Hematopoietic multipotent progenitor cell treated with erythropoietin and hydrocortisone succinate and interleukin-3 and kit ligand, for 4 days (in vitro differentiated cells): Measurements from ENCODE around the gene POLR3A.

ENCODE experiments used
- DNase-seq: peaks from one replicate; pipeline ENCODE4 v3.0.0-alpha.2; 2015

POLR3A gene

GRCh38 chr10:77940627-77941026 is 88.7 kb downstream of the POLR3A start:
- no peak for DNase-seq

GRCh38 chr10:77940225-77940624 is 89.1 kb downstream of the POLR3A start:
- no peak for DNase-seq

GRCh38 chr10:77939561-77940001 is 89.7 kb downstream of the POLR3A start:
- DNase-seq: no peak

- no peak for DNase-seq
Measured at GRCh38 chr10:77936697-77937567, 92.4 kb downstream of the POLR3A start.

- DNase-seq: no peak
Measured at GRCh38 chr10:77932016-77932715, 97.1 kb downstream of the POLR3A start.

- DNase-seq: peak; percentile 10
Measured at GRCh38 chr10:77927402-77928246, 101.7 kb downstream of the POLR3A start.

GRCh38 chr10:77926566-77927401 is 102.5 kb downstream of the POLR3A start, which contains the start of gene DLG5:
TSS of gene DLG5 (minus strand) at chr10:77926755. CDS start at chr10:77926520, 235 bp downstream.
- peak; percentile 70 for DNase-seq

GRCh38 chr10:77925795-77926565 is 103.3 kb downstream of the POLR3A start:
- DNase-seq: peak; percentile 62

- no peak for DNase-seq
Measured at GRCh38 chr10:77925410-77925794, 103.9 kb downstream of the POLR3A start.

GRCh38 chr10:77922566-77923179 is 106.6 kb downstream of the POLR3A start:
- peak; percentile 35 for DNase-seq

- no peak for DNase-seq
Measured at GRCh38 chr10:77922055-77922454, 107.3 kb downstream of the POLR3A start.

- DNase-seq: no peak
Measured at GRCh38 chr10:77921395-77921794, 107.9 kb downstream of the POLR3A start.

- DNase-seq: no peak
Measured at GRCh38 chr10:77920495-77920894, 108.8 kb downstream of the POLR3A start.

- DNase-seq: no peak
Measured at GRCh38 chr10:77919713-77920108, 109.6 kb downstream of the POLR3A start.
